ENCODE measurements around the gene MLPH. TPM values are rescaled to one million over a fixed set of nuclear protein-coding genes. Genes with fewer than 3 reads are reported as not detected.
A peak's percentile ranks its signal among the peaks of the same experiment; 100 is the strongest.

The MLPH gene
- total and polyA plus RNA-seq, 9 of the 15 experiments (the other 6 are each of a cell fraction or from before 2014, with no cell fraction given): 0.22 TPM; not detected in 8

- TF ChIP-seq BRD9 (IDR thresholded peaks at IDR 0.05; ENCODE audit: low read depth, partially characterized antibody): peak; percentile 26
- peak; percentile 74 for TF ChIP-seq SOX6 (IDR thresholded peaks at IDR 0.05)
- TF ChIP-seq EWSR1 (IDR thresholded peaks at IDR 0.05; ENCODE audit: borderline replicate concordance, low read depth, partially characterized antibody): no peak
- TF ChIP-seq WHSC1 (IDR thresholded peaks at IDR 0.05; ENCODE audit: low read length): no peak
- peak; percentile 75 for TF ChIP-seq ELF1 (tag; IDR thresholded peaks at IDR 0.05)
- TF ChIP-seq RFX5 (IDR thresholded peaks at IDR 0.05; ENCODE audit: low read depth, low read length): no peak
- no peak for TF ChIP-seq CREB3 (tag; conservative IDR thresholded peaks at IDR 0.05; ENCODE audit: low read depth)
- peak; percentile 31; the same call in 1 of the 2 replicates for TF ChIP-seq CREM (IDR thresholded peaks at IDR 0.05; ENCODE audit: low read depth)
- TF ChIP-seq, protein P1, sequence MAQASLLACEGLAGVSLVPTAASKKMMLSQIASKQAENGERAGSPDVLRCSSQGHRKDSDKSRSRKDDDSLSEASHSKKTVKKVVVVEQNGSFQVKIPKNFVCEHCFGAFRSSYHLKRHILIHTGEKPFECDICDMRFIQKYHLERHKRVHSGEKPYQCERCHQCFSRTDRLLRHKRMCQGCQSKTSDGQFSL (CRISPR knock-in tag; IDR thresholded peaks at IDR 0.05): no peak
- TF ChIP-seq, protein P1 (tag; IDR thresholded peaks at IDR 0.05): no peak
- TF ChIP-seq THAP12 (CRISPR knock-in tag; IDR thresholded peaks at IDR 0.05): no peak
- TF ChIP-seq, protein P2, sequence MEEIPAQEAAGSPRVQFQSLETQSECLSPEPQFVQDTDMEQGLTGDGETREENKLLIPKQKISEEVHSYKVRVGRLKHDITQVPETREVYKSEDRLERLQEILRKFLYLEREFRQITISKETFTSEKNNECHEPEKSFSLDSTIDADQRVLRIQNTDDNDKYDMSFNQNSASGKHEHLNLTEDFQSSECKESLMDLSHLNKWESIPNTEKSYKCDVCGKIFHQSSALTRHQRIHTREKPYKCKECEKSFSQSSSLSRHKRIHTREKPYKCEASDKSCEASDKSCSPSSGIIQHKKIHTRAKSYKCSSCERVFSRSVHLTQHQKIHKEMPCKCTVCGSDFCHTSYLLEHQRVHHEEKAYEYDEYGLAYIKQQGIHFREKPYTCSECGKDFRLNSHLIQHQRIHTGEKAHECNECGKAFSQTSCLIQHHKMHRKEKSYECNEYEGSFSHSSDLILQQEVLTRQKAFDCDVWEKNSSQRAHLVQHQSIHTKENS (CRISPR knock-in tag; IDR thresholded peaks at IDR 0.05): no peak
- TF ChIP-seq BHLHE40 (IDR thresholded peaks at IDR 0.05; ENCODE audit: low read length): peak; percentile 61; the same call in 1 of the 2 replicates
- TF ChIP-seq GTF2A2 (tag; IDR thresholded peaks at IDR 0.05): no peak
- TF ChIP-seq KLF6 (CRISPR knock-in tag; IDR thresholded peaks at IDR 0.05; ENCODE audit: borderline replicate concordance): no peak
- TF ChIP-seq, protein P3, sequence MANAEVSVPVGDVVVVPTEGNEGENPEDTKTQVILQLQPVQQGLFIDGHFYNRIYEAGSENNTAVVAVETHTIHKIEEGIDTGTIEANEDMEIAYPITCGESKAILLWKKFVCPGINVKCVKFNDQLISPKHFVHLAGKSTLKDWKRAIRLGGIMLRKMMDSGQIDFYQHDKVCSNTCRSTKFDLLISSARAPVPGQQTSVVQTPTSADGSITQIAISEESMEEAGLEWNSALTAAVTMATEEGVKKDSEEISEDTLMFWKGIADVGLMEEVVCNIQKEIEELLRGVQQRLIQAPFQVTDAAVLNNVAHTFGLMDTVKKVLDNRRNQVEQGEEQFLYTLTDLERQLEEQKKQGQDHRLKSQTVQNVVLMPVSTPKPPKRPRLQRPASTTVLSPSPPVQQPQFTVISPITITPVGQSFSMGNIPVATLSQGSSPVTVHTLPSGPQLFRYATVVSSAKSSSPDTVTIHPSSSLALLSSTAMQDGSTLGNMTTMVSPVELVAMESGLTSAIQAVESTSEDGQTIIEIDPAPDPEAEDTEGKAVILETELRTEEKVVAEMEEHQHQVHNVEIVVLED (CRISPR knock-in tag; IDR thresholded peaks at IDR 0.05): no peak
Measured at GRCh38 chr2:237465515-237466148, 21.4 kb upstream of the MLPH start (continued).

All from K562 (cell line).